Prostate gland (tissue), 2 donors: Measurements from ENCODE around the gene GPR4.

Experiments
- CTCF ChIP-seq, 4 experiments: fragments of 200-600 bp in 2 of 4; fragments of 450-650 bp in 2 of 4; sonication (generic) in 2 of 4; IDR thresholded peaks; 1 replicate in 3 of 4; 2 replicates in 1 of 4; pipeline ENCODE4 v1.5.1; 2016 to 2019; ENCODE audit warnings: antibody characterized with exemption in 4 of 4, mild to moderate bottlenecking in 2 of 4, moderate library complexity in 2 of 4
- POLR2A ChIP-seq: fragments of 450-650 bp; IDR thresholded peaks from one replicate; pipeline ENCODE4 v1.6.1; 2016; ENCODE audit warnings: antibody characterized with exemption, mild to moderate bottlenecking
- POLR2AphosphoS5 ChIP-seq: sonication (generic); formaldehyde crosslinking; IDR thresholded peaks from one replicate; pipeline ENCODE4 v1.6.1; 2017; ENCODE audit warnings: antibody characterized with exemption

- no peak for TF ChIP-seq POLR2AphosphoS5
- TF ChIP-seq CTCF (IDR thresholded peaks at IDR 0.05), result no peak
- TF ChIP-seq POLR2A, result no peak
Observed at GRCh38 chr19:45581576-45581975, 20.4 kb downstream of the GPR4 start.
